GM21723 (cell line): ENCODE data around the gene KIAA1958.
A peak's percentile ranks its signal among the peaks of the same experiment; 100 is the strongest.

Source experiments
- ATAC-seq: cut with Tn5 transposase; IDR thresholded peaks from one replicate; pipeline ENCODE4 v1.9.1; 2021; ENCODE audit warnings: mild to moderate bottlenecking, moderate library complexity; ENCODE audit not compliant: unreplicated experiment

Gene KIAA1958

DNA sequence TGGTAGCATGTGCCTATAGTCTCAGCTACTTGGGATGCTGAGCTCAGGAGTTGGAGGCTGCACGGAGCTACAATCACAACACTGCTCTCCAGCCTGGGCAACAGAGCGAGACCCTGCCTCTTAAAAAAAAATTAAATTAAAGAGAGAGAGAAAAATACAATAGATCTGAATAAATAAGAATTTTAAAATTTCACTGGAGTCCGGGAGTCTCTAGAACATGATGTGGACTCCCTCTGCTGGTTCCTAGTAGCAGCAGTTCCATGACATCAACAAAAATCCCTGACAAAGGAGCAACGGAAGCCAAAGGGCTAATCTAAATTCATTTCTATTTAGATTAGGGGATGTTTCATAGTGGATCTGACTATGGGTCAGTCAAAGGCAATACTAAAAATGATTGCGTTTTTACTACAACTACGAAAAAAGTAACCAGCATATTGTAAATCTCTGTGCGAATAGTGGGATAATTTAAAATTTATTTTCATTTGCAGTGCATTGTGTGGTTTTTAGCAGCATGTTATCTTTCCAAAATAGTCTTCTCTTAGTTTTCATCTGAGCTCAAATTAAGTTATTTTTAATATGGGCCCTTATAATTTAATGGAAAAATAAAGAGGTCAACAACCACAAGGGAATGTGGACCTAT, 224.5 kb downstream of the KIAA1958 start:
- ATAC-seq: no peak

- ATAC-seq: no peak
Observed at GRCh38 chr9:112712678-112713077, 226.1 kb downstream of the KIAA1958 start.

DNA sequence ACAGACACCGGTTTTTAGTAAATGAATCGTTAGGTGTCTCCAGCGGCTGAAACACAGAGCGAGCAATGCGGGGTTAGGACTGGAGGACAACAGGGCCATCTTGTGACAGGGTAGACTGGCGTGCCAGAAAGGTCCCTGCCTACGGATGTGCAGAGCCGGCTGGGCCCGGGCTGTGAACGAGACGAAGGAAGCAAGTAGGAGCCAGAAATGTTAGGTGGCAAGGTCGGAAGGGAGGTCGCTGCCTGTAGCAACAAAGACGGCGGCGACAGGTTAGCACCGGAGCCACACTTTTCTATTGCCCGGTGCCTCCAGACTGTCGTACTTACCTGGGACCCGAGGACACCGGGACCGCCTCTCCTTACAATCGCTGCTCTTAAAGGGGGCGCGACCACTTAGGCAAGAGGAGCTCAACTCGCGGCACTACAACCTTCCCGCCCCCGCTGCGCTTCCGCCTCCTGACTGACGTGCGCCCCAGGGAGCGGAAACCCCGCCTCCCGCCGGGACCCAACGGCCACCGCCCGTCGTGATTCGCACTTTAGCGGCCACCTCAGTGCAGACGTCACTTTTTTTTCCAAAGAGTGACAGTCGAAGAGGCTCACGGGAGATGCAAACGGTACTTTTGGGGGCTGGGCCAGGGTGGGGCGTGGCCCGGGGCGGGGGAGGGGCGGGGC, 231.2 kb downstream of the KIAA1958 start, which contains the start of gene INIP:
TSS of gene INIP (minus strand) at position 457 of the 671 bp plus-strand sequence. CDS start 1,632 bp downstream, outside the sequence.
- ATAC-seq: peak; percentile 94
